Dendritic cell treated with granulocyte-macrophage colony-stimulating factor and Interleukin-4, amounts not matched to agents 40 ng/mL and 50 ng/mL, for 4 days (primary cell): ENCODE data around the gene PACS2.
"Not testable (repeated sequence)": the region's sequence is repeated elsewhere in the genome, so short reads cannot be mapped to it uniquely, and the experiment has no call there.

Experiments
- H3K27ac Mint-ChIP-seq: one replicate; pipeline ENCODE4 v1.8.0; 2022; ENCODE audit warnings: mild to moderate bottlenecking, mixed read lengths
- H3K27me3 Mint-ChIP-seq: one replicate; pipeline ENCODE4 v1.8.0; 2022; ENCODE audit warnings: mild to moderate bottlenecking, mixed read lengths
- H3K36me3 Mint-ChIP-seq: one replicate; pipeline ENCODE4 v1.8.0; 2022; ENCODE audit warnings: low read depth, mixed read lengths
- H3K4me1 Mint-ChIP-seq: one replicate; pipeline ENCODE4 v1.8.0; 2022; ENCODE audit warnings: low read depth, mixed read lengths
- H3K4me3 Mint-ChIP-seq: one replicate; pipeline ENCODE4 v1.8.0; 2022; ENCODE audit warnings: mild to moderate bottlenecking, moderate library complexity, mixed read lengths
- H3K9me3 Mint-ChIP-seq: one replicate; pipeline ENCODE4 v1.8.0; 2022; ENCODE audit warnings: mixed read lengths
- intact Hi-C: fragments of 100-400 bp; cut with micrococcal nuclease; formaldehyde crosslinking; loops from one replicate; pipeline ENCODE4 v1.15.0; 2022

PACS2 gene

DNA sequence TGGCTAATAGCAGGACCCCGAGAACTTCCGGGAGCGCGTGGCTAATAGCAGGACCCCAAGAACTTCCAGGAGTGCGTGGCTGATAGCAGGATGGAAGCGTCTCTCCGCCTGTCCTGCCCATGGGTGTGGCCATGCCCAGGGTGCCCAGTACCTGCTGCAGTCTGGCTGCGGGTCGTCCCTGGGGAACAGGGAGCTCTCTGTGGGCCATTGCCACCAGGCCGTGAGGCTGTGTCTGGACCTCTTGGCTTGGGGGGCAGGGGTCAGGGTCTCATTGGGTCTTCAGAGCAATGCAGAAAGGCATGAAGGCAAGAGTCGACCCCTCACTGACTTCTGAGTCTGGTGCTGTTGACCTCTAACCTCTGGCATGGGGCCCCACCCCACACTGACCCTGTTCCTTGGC, 35.4 kb downstream of the PACS2 start:
- H3K4me1 Mint-ChIP-seq: peaks cover 10% of the 10 kb centered on the region
- intact Hi-C loops: no loop called here
- no peak overlapping the region for H3K4me3 Mint-ChIP-seq
- no peak overlapping the region for H3K27ac Mint-ChIP-seq
- no peaks in the 10 kb centered on the region for H3K27me3 Mint-ChIP-seq
- H3K9me3 Mint-ChIP-seq: no peaks in the 10 kb centered on the region
- H3K36me3 Mint-ChIP-seq: peaks cover 62% of the 10 kb centered on the region

DNA sequence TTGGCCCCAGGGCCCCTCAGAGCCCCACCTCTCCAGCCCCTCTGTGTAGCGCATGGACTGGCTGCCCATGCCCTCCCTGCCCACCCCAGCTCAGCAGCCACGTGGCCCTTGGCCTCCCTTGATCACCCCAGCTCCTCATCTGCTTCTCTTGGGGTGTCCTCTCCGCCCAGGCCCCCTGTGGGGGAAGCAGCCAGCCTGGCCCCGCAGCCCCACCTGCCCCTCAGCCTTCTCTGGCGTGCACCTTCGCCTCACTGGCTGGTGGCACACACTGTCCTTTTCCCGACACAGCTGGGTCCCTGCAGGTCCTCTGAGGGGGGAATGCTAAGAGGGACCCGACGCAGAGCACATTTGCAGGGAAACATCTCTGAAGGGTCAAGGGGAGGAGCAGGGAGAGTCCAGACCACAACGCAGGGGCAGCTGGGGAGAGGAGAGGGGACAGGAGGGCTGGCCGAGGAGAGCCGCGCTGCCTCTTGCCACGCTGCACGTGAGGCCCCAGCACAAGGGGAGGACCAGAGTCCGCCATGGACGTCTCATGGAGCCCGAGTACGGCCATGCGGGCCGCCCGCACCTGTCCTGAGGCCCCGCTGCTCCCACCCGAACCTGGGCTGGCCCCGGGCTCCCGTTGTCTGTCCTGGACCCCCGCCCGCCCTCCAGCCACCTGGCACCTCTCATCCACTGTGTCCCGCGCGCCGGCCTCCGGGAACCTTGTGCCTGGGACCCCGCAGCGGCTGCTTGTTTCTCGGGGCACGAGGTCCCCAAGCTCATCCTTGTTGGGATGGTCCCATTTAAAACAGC, 36.1 kb downstream of the PACS2 start:
- Mint-ChIP-seq H3K9me3 (no peaks in the 10 kb centered on the region), H3K27ac (no peak overlapping the region), H3K27me3 (no peaks in the 10 kb centered on the region), H3K4me3 (no peak overlapping the region), H3K4me1 (peaks cover 8% of the 10 kb centered on the region), H3K36me3 (peaks cover 68% of the 10 kb centered on the region)
- intact Hi-C loops: no loop called here

DNA sequence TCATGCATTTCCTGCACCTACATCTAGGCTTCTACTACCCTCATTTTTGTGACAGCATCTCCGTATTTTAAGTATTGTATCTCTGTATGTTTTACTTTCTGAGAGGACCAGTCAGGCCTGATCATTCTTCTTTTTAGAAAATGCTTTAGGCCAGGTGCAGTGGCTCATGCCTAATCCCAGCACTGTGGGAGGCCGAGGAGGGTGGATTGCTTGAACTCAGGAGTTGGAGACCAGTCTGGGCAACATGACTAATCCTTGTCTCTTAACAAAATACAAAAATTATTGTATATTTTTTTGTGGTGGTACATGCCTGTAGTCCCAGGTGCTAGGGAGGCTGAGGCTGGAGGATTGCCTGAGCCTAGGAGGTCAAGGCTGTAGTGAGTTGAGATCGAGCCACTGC, 36.9 kb downstream of the PACS2 start:
- H3K36me3 Mint-ChIP-seq: peaks cover 76% of the 10 kb centered on the region

DNA sequence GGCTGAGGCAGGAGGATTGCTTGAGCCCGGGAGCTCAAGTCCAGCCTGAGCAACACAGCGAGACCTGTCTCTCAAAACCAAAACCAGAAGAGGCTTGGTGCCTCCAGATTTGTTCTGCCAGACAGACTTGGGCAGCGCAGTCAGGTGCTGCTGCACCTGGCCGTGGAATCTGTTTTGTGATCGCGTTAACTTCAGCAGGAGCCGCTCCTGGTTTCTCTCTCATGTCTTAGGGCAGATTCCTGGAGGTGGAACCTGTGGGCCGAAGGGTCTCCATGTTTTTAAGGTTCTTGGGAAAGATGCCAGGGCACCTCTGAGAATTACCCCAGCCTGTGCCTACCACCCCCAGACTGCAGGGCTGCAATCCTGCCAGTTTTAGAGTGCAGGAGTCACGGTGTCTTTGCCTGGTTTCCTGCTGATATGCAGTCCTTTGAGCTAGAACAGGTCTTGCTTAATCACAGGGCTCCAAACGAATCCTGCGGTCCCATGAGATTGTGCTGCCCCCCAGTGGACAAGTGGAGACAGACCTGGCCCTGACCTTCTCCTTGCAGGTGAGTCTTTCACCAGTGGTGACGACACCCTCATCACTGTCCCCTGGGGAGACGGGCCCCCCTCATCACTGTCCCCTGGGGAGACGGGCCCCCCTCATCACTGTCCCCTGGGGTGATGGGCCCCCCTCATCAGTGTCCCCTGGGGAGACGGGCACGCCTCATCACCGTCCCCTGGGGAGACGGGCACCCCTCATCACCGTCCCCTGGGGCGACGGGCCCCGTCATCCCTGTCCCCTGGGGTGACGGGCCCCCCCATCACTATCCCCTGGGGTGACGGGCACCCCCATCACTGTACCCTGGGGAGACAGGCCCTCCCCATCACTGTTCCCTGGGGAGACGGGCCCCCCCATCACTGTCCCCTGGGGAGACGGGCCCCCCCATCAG, 37.6 kb downstream of the PACS2 start:
- Mint-ChIP-seq H3K36me3 (peaks cover 84% of the 10 kb centered on the region), H3K4me1 (peaks cover 5% of the 10 kb centered on the region), H3K4me3 (no peak overlapping the region), H3K27ac (no peak overlapping the region), H3K27me3 (no peaks in the 10 kb centered on the region), H3K9me3 (no peaks in the 10 kb centered on the region)
- intact Hi-C loops: loop anchor here (1.0 kb wide), 2 partner anchors 149 to 262 kb away; no protein-coding TSS in a partner anchor

More for the DNA sequence above, 36.9 kb downstream of the PACS2 start:
- H3K27ac Mint-ChIP-seq: no peak overlapping the region
- intact Hi-C loops: no loop called here
- H3K27me3 Mint-ChIP-seq: no peaks in the 10 kb centered on the region
- H3K9me3 Mint-ChIP-seq: no peaks in the 10 kb centered on the region
- H3K4me3 Mint-ChIP-seq: no peak overlapping the region
- H3K4me1 Mint-ChIP-seq: peaks cover 5% of the 10 kb centered on the region

DNA sequence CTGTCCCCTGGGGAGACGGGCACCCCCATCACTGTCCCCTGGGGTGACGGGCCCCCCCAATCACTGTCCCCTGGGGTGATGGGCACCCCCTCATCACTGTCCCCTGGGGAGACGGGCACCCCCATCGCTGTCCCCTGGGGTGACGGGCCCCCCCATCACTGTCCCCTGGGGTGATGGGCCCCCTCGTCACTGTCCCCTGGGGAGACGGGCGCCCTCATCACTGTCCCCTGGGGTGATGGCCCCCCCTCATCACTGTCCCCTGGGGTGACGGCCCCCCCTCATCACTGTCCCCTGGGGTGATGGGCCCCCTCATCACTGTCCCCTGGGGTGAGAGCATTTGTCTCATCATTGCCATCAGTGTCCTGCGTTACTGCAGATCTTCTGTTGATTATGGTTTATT, 38.6 kb downstream of the PACS2 start:
- intact Hi-C loops: no loop called here
- Mint-ChIP-seq H3K9me3 (no peaks in the 10 kb centered on the region), H3K27ac (no peak overlapping the region), H3K4me3 (no peak overlapping the region), H3K4me1 (peaks cover 5% of the 10 kb centered on the region), H3K36me3 (peaks cover 87% of the 10 kb centered on the region), H3K27me3 (no peaks in the 10 kb centered on the region)

DNA sequence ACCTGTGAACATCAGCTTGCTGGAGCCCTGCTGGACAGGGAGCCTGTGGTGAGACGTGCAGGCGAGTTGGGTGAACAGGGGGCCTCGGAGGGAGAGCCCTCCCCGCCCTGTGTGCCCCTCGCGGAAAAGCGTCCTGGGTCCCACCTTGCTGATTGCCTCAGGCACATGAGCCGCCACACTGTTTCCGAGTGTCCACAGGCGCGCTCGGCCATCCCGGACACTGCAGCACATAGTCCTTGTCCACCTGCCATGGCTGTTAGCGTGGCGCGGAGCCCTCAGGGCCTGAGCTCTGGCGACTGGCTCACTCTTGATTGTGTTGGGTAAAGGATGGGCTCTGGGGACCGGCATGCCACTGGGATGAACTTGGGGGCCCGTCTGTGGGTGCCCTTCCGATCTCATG, 40.0 kb downstream of the PACS2 start:
- intact Hi-C loops: no loop called here
- no peak overlapping the region for H3K27ac Mint-ChIP-seq
- H3K27me3 Mint-ChIP-seq: no peaks in the 10 kb centered on the region
- no peak overlapping the region for H3K4me3 Mint-ChIP-seq
- H3K9me3 Mint-ChIP-seq: no peaks in the 10 kb centered on the region
- H3K4me1 Mint-ChIP-seq: peaks cover 5% of the 10 kb centered on the region
- peaks cover 88% of the 10 kb centered on the region for H3K36me3 Mint-ChIP-seq

DNA sequence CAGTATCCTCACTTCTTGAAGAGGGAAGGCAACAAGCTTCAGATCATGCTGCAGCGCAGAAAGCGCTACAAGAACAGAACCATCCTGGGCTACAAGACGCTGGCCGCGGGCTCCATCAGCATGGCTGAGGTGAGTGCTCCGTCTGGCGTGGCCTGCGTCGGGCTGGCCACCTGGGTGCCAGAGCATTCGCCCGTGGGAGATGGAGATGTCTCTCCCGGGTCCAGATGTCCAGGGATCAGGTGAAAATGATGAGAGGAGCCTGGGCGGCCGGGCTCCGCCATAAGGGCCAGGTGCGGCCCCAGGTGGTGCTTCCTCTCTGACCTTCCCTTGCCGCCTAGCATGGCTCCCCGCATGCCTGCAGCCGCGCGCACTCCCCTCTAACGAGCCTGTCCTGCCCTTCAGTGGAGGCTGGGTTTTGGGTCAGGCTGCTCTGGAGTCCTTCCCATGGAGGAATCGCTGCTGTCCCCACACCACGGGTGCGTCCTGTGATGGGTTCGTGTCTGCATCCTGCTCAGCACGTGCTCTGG, 40.6 kb downstream of the PACS2 start:
- intact Hi-C loops: no loop called here
- peaks cover 84% of the 10 kb centered on the region for H3K36me3 Mint-ChIP-seq

DNA sequence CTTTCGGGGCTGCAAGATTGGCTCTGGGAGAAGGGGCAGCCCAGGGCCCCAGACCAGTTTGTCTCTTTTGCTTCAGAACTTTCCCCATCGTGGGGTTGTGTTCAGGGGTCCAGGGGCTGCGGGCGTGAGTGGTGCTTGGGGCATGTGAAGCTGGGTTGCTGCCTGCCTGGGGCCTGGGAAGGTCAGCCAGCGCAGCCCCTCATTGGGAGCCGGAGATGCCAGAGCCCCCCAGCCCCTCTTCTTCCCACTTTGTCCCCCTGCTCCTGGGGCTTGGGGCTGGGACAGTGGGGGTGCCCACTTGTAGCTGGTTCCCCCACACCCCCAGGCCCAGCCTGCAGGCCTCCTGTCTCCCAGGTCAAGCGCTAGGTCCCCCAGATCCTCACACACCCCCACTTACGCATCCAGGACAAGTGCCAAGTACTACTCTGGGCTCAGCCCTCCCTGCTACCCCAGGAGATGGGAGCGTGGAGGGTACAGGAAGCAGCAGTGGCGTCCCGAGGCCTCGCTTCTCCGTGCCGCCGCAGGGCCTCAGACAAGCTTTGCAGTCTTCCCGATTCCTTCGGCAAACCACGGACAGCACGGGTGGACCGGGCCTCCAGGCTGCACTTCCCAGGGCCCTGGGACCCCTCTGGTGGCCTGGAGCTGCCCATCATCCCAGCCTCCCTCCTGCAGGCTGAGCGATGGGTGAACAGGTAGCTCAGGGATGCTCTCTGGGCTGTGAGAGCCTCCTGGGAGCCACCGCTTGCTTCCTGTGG, 41.5 kb downstream of the PACS2 start:
- intact Hi-C loops: no loop called here
- Mint-ChIP-seq H3K4me3 (no peak overlapping the region), H3K27ac (no peak overlapping the region), H3K27me3 (no peaks in the 10 kb centered on the region), H3K36me3 (peaks cover 84% of the 10 kb centered on the region), H3K9me3 (no peaks in the 10 kb centered on the region), H3K4me1 (peaks cover 5% of the 10 kb centered on the region)

More for the DNA sequence above, 40.6 kb downstream of the PACS2 start:
- Mint-ChIP-seq H3K27me3 (no peaks in the 10 kb centered on the region), H3K4me1 (peaks cover 5% of the 10 kb centered on the region), H3K4me3 (no peak overlapping the region), H3K9me3 (no peaks in the 10 kb centered on the region), H3K27ac (no peak overlapping the region)

DNA sequence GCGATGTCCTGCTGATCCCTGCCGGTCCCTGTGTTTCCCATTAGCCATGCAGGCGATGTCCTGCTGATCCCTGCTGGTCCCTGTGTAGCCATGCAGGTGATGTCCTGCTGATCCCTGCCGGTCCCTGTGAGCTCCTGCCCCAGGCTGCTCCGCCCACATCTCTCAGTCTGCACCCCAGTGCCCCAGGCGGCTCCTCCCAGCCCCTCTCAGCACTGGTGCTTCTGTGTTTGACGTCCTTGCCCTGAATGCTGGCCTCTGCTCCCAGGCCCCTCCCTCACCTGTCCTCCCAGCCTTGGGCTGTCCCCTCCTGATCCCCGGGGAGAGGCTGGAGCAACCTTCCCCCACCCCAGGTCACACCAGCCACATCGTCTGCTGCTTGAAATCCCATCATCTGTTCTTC, 42.4 kb downstream of the PACS2 start:
- no peak overlapping the region for H3K27ac Mint-ChIP-seq

DNA sequence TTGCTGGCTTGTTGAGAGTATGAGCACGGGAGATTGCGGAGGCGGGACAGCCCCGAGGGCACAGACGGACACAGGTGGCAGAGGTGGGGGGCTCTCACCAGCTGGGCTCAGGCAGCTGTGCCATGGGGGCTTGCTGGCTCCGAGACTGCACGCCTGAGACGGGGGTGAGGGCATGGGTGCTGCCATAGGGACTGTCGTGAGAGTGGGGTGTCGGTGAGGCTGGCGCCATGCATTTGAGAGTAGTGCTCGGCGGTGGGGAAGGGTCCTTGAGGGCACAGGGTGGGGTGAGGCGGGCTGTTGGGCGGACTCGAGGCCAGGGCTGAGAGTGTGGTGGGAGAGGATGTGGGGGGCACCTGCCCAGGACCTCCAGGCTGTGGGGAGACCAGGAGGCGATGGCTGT, 43.1 kb downstream of the PACS2 start:
- H3K4me3 Mint-ChIP-seq: no peak overlapping the region

More for the DNA sequence above, 42.4 kb downstream of the PACS2 start:
- H3K4me1 Mint-ChIP-seq: peaks cover 3% of the 10 kb centered on the region
- intact Hi-C loops: no loop called here
- H3K27me3 Mint-ChIP-seq: peaks cover 3% of the 10 kb centered on the region
- no peaks in the 10 kb centered on the region for H3K9me3 Mint-ChIP-seq
- peaks cover 91% of the 10 kb centered on the region for H3K36me3 Mint-ChIP-seq
- no peak overlapping the region for H3K4me3 Mint-ChIP-seq

DNA sequence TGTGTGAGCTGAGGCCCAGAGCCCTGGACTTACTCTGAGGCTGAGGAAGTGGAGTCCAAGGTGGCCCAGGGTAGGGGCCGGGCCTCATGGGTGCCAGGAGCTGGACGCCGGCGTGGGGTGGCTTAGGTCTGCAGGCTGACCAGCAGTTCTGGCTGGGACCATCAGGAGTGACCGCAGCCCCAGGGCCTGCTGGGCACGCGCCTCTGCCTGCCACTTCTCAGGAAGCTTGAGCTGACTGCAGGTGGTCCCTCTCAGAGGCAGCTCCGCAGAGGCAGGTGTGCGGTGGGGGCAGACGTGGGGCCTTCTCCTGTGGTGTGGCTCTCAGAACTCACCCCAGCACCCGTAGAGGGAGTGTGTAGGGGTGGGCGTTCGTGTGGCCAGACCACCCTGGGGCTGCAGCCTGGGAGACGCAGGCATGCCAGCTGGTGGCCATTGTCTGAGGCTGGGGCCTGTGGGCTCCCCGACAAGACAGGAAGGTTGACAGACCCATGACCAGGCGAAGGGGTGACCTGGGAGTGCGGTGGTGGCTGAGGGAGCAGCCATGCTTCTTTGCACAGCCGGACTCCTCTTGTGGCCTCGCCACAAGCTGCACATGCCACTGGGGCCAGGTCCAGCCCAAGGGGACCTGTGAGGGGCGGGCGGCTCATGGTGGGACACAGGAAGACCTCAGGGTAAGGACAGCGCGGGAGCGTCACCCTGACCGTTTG, 43.7 kb downstream of the PACS2 start:
- Mint-ChIP-seq H3K9me3 (no peaks in the 10 kb centered on the region), H3K36me3 (peaks cover 84% of the 10 kb centered on the region), H3K27ac (no peak overlapping the region), H3K4me3 (no peak overlapping the region), H3K27me3 (peaks cover 5% of the 10 kb centered on the region), H3K4me1 (no peaks in the 10 kb centered on the region)
- intact Hi-C loops: no loop called here

More for the DNA sequence above, 43.1 kb downstream of the PACS2 start:
- intact Hi-C loops: no loop called here
- Mint-ChIP-seq H3K36me3 (peaks cover 90% of the 10 kb centered on the region), H3K27me3 (peaks cover 4% of the 10 kb centered on the region), H3K9me3 (no peaks in the 10 kb centered on the region), H3K4me1 (no peaks in the 10 kb centered on the region), H3K27ac (no peak overlapping the region)

DNA sequence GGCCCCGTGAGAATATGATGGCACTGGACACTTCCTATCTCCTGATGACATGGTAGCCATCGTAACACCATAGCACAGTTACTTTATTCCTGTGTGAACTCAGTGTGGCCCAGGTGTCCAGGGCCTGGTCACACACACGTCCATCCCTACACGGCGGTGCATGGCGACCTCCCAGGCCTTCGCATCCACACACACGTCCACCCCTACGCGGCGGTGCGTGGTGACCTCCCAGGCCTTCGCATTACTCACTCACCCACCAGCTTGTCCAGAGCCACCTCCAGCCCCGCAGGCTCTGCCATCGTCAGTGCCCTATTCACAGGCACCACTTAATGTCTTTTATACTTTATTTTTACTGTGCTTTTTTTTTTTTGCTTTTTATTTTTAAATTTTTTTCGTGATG, 44.4 kb downstream of the PACS2 start:
- Mint-ChIP-seq H3K4me3 (no peak overlapping the region), H3K36me3 (peaks cover 83% of the 10 kb centered on the region), H3K27ac (no peak overlapping the region), H3K27me3 (peaks cover 10% of the 10 kb centered on the region), H3K9me3 (no peaks in the 10 kb centered on the region), H3K4me1 (peaks cover 6% of the 10 kb centered on the region)
- intact Hi-C loops: no loop called here

DNA sequence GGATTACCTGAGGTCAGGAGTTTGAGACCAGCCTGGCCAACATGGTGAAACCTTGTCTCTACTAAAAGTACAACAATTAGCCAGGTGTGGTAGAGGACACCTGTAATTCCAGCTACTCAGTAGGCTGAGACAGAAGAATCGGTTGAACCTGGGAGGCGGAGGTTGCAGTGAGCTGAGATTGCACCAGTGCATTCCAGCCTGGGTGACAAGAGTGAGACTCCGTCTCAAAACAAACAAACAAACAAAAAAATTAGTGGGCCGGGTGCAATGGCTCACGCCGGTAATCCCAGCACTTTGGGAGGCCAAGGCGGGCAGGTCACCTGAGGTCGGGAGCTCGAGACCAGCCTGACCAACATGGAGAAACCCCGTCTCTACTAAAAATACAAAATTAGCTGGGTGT, 46.9 kb downstream of the PACS2 start:
- intact Hi-C loops, H3K9me3 Mint-ChIP-seq, H3K4me3 Mint-ChIP-seq, H3K4me1 Mint-ChIP-seq, H3K27ac Mint-ChIP-seq: not testable (repeated sequence)
- Mint-ChIP-seq H3K27me3 (peaks cover 12% of the 10 kb centered on the region), H3K36me3 (peaks cover 72% of the 10 kb centered on the region)
